Vagina (tissue), 2 donors: Measurements from ENCODE around the gene ARMC3. TPM values are rescaled to one million over a fixed set of nuclear protein-coding genes. Genes with fewer than 3 reads are reported as not detected.

Source experiments
- DNase-seq, 2 donors: peaks; one replicate each; pipeline ENCODE4 v3.0.0-alpha.2; 2017; ENCODE audit errors: extremely low spot score in 2 of 2
- H3K27ac ChIP-seq: fragments of 200-600 bp; sonication (generic); one replicate; pipeline ENCODE4 v1.5.1; 2019
- H3K27me3 ChIP-seq: fragments of 200-600 bp; sonication (generic); one replicate; pipeline ENCODE4 v1.5.1; 2019
- H3K36me3 ChIP-seq, 2 donors: fragments of 200-600 bp; sonication (generic); one replicate each; pipeline ENCODE4 v1.5.1; 2017 to 2019
- H3K4me1 ChIP-seq: fragments of 200-600 bp; sonication (generic); one replicate; pipeline ENCODE4 v1.5.1; 2019
- H3K4me3 ChIP-seq, 2 donors: fragments of 200-600 bp; sonication (generic); 1 replicate in 1 of 2; 2 replicates in 1 of 2; pipeline ENCODE4 v1.5.1; 2016 to 2019
- H3K9me3 ChIP-seq: fragments of 200-600 bp; sonication (generic); one replicate; pipeline ENCODE4 v1.5.1; 2019
- CTCF ChIP-seq, 3 experiments: fragments of 450-650 bp in 2 of 3; fragments of 200-600 bp in 1 of 3; sonication (generic) in 1 of 3; IDR thresholded peaks; one replicate each; pipeline ENCODE4 v1.5.1; 2017 to 2019; ENCODE audit warnings: antibody characterized with exemption in 3 of 3, mild to moderate bottlenecking in 2 of 3, moderate library complexity in 2 of 3
- POLR2A ChIP-seq, 2 donors: fragments of 450-650 bp; IDR thresholded peaks; one replicate each; pipeline ENCODE4 v1.6.1; 2017; ENCODE audit warnings: antibody characterized with exemption in 2 of 2, mild to moderate bottlenecking in 2 of 2, moderate library complexity in 2 of 2
- POLR2AphosphoS5 ChIP-seq, 2 donors: sonication (generic); formaldehyde crosslinking; IDR thresholded peaks; one replicate each; pipeline ENCODE4 v1.9.0; 2017; ENCODE audit warnings: antibody characterized with exemption in 2 of 2, mild to moderate bottlenecking in 2 of 2, low read depth in 1 of 2; ENCODE audit not compliant: insufficient read depth in 1 of 2
- intact Hi-C: fragments of 100-400 bp; cut with DNase I; formaldehyde crosslinking; loops from one replicate; pipeline ENCODE4 v1.15.1; 2023
- total RNA-seq: library from RNA; depleted of rRNA; stranded (reverse); fragments of >200 nt; gene quantifications from one replicate; pipeline ENCODE4 v1.2.3, GENCODE V29; 2016

Gene ARMC3
- total RNA-seq, 1 donor from 2014 or later: not detected

- Histone ChIP-seq H3K4me3 (no peak overlapping the region), H3K4me1 (no peaks in the 10 kb centered on the region), H3K36me3 (no peaks in the 10 kb centered on the region), H3K27ac (no peak overlapping the region), H3K9me3 (no peaks in the 10 kb centered on the region), H3K27me3 (no peaks in the 10 kb centered on the region)
- intact Hi-C loops: no loop called here
- TF ChIP-seq CTCF (IDR thresholded peaks at IDR 0.05) (no peak), POLR2A (IDR thresholded peaks at IDR 0.05) (no peak), POLR2AphosphoS5 (IDR thresholded peaks at IDR 0.05; ENCODE audit: insufficient read depth in 1 of 2, low read depth in 1 of 2) (no peak)
- DNase-seq: no peak
These were observed 85.9 kb downstream of the ARMC3 start for GRCh38 chr10:23013581-23014335.

- TF ChIP-seq POLR2A (IDR thresholded peaks at IDR 0.05) (no peak), POLR2AphosphoS5 (IDR thresholded peaks at IDR 0.05; ENCODE audit: insufficient read depth in 1 of 2, low read depth in 1 of 2) (no peak), CTCF (IDR thresholded peaks at IDR 0.05) (no peak)
- Histone ChIP-seq H3K27me3 (no peaks in the 10 kb centered on the region), H3K4me1 (no peaks in the 10 kb centered on the region), H3K4me3 (no peak overlapping the region), H3K27ac (no peak overlapping the region), H3K36me3 (no peaks in the 10 kb centered on the region), H3K9me3 (no peaks in the 10 kb centered on the region)
- intact Hi-C loops: no loop called here
- DNase-seq: no peak
These were observed 87.3 kb downstream of the ARMC3 start for GRCh38 chr10:23015021-23015707.

GRCh38 chr10:23016636-23017035 is 88.8 kb downstream of the ARMC3 start:
- no peak overlapping the region for H3K4me3 ChIP-seq
- intact Hi-C loops: no loop called here
- H3K9me3 ChIP-seq: peaks cover 3% of the 10 kb centered on the region
- no peaks in the 10 kb centered on the region for H3K36me3 ChIP-seq
- H3K27ac ChIP-seq: no peak overlapping the region
- TF ChIP-seq POLR2AphosphoS5 (IDR thresholded peaks at IDR 0.05; ENCODE audit: insufficient read depth in 1 of 2, low read depth in 1 of 2) (no peak), POLR2A (IDR thresholded peaks at IDR 0.05) (no peak), CTCF (IDR thresholded peaks at IDR 0.05) (no peak)
- DNase-seq: no peak
- H3K27me3 ChIP-seq: no peaks in the 10 kb centered on the region
- H3K4me1 ChIP-seq: no peaks in the 10 kb centered on the region

GRCh38 chr10:23019633-23020032 is 91.8 kb downstream of the ARMC3 start:
- Histone ChIP-seq H3K36me3 (no peaks in the 10 kb centered on the region), H3K4me1 (no peaks in the 10 kb centered on the region), H3K27me3 (no peaks in the 10 kb centered on the region), H3K27ac (no peak overlapping the region), H3K9me3 (peaks cover 3% of the 10 kb centered on the region), H3K4me3 (no peak overlapping the region)
- intact Hi-C loops: no loop called here
- TF ChIP-seq CTCF (IDR thresholded peaks at IDR 0.05) (no peak), POLR2AphosphoS5 (IDR thresholded peaks at IDR 0.05; ENCODE audit: insufficient read depth in 1 of 2, low read depth in 1 of 2) (no peak), POLR2A (IDR thresholded peaks at IDR 0.05) (no peak)
- DNase-seq: no peak

- Histone ChIP-seq H3K36me3 (no peaks in the 10 kb centered on the region), H3K9me3 (peaks cover 3% of the 10 kb centered on the region), H3K4me3 (no peak overlapping the region), H3K27me3 (no peaks in the 10 kb centered on the region), H3K4me1 (no peaks in the 10 kb centered on the region), H3K27ac (no peak overlapping the region)
- intact Hi-C loops: no loop called here
- DNase-seq: no peak
- no peak for TF ChIP-seq CTCF (IDR thresholded peaks at IDR 0.05)
- TF ChIP-seq POLR2A (IDR thresholded peaks at IDR 0.05): no peak
- TF ChIP-seq POLR2AphosphoS5 (IDR thresholded peaks at IDR 0.05; ENCODE audit: insufficient read depth in 1 of 2, low read depth in 1 of 2): no peak
These were observed 93.6 kb downstream of the ARMC3 start for GRCh38 chr10:23021430-23021829.
